GM12878 (cell line): Measurements from ENCODE around the gene KRTAP12-1. TPM values are rescaled to one million over a fixed set of nuclear protein-coding genes. Genes with fewer than 3 reads are reported as not detected.

Source experiments
- ATAC-seq: fragments of 200-7000 bp; cut with Tn5 transposase; 3 replicates; pipeline ENCODE4 v1.9.1; 2020; ENCODE audit warnings: mild to moderate bottlenecking, moderate library complexity
- BruUV-seq: library from RNA; stranded (reverse); fragments of 400-500 nt; replicated peaks from 2 replicates; lab custom pipeline; 2021; lab: Mats Ljungman, UMichigan
- CTCF ChIA-PET: fragments of 300-600 bp; sonication (Branson Sonifier 250); formaldehyde crosslinking; extraction: SDS; loops from one replicate; lab custom pipeline; 2021; ENCODE audit warnings: inconsistent platforms; lab: Yijun Ruan, JAX
- POLR2A ChIA-PET: fragments of 350-600 bp; formaldehyde crosslinking; extraction: SDS; loops from one replicate; lab custom pipeline; 2021; ENCODE audit warnings: inconsistent platforms; lab: Charles Lee
- RAD21 ChIA-PET: fragments of 300-600 bp; sonication (Branson Sonifier 250); formaldehyde crosslinking; loops from one replicate; lab custom pipeline; 2023; ENCODE audit warnings: antibody characterized with exemption; ENCODE audit not compliant: unreplicated experiment; lab: Charles Lee
- SMC1A ChIA-PET: fragments of 300-600 bp; sonication (Branson Sonifier 250); formaldehyde crosslinking; loops from one replicate; lab custom pipeline; 2023; ENCODE audit not compliant: unreplicated experiment, uncharacterized antibody; lab: Charles Lee
- DNase-seq: peaks from one replicate; pipeline ENCODE4 v3.0.0-alpha.2; 2011; ENCODE audit warnings: low read depth, low spot score
- FAIRE-seq: peaks from 3 replicates; lab custom pipeline; 2011; peaks lifted over from hg19 to GRCh38; lab: Jason Lieb, UNC
- H2AFZ ChIP-seq: 2 replicates; pipeline ENCODE4 v1.6.0; 2011; ENCODE audit warnings: low read depth, low read length, control low read depth; ENCODE audit not compliant: control insufficient read depth
- H3K27ac ChIP-seq: 2 replicates; pipeline ENCODE4 v1.5.1; 2011; ENCODE audit warnings: control low read depth; ENCODE audit not compliant: control insufficient read depth, insufficient read depth
- H3K27me3 ChIP-seq, 2 experiments: replicated peaks in 1 of 2; 2 replicates each; pipeline versions ENCODE4 v1.6.0 to v1.6.1; 2011; ENCODE audit warnings: low read length in 1 of 2; ENCODE audit not compliant: control insufficient read depth in 2 of 2, insufficient read depth in 2 of 2
- H3K36me3 ChIP-seq, 2 experiments: 2 replicates each; pipeline ENCODE4 v1.5.1; 2011; ENCODE audit warnings: low read length in 1 of 2; ENCODE audit not compliant: control insufficient read depth in 2 of 2, insufficient read depth in 2 of 2
- H3K4me1 ChIP-seq: 2 replicates; pipeline ENCODE4 v1.6.1; 2011; ENCODE audit warnings: mild to moderate bottlenecking, low read length, moderate library complexity, mixed read lengths; ENCODE audit not compliant: control insufficient read depth, insufficient read depth
- H3K4me2 ChIP-seq: 2 replicates; pipeline ENCODE4 v1.6.0; 2011; ENCODE audit warnings: control low read depth; ENCODE audit not compliant: control insufficient read depth, insufficient read depth
- H3K4me3 ChIP-seq: fragments of 200-600 bp; sonication (generic); 2 replicates; pipeline ENCODE4 v1.5.1; 2016
- H3K79me2 ChIP-seq: 2 replicates; pipeline ENCODE4 v1.6.0; 2011; ENCODE audit warnings: low read length; ENCODE audit not compliant: control insufficient read depth, insufficient read depth
- H3K9ac ChIP-seq: 2 replicates; pipeline ENCODE4 v1.8.0; 2011; ENCODE audit warnings: low read length, control low read depth, mixed read lengths; ENCODE audit not compliant: control insufficient read depth, insufficient read depth
- H3K9me3 ChIP-seq: replicated peaks from 3 replicates; pipeline ENCODE4 v1.5.1; 2011; ENCODE audit warnings: mild to moderate bottlenecking, low read length; ENCODE audit not compliant: control insufficient read depth, insufficient read depth
- H4K20me1 ChIP-seq: 2 replicates; pipeline ENCODE4 v1.6.0; 2011; ENCODE audit not compliant: control insufficient read depth, insufficient read depth
- BCLAF1 ChIP-seq: fragments of 450-650 bp; IDR thresholded peaks from 2 replicates; pipeline ENCODE4 v1.6.1; 2017; ENCODE audit warnings: antibody characterized with exemption, mild to moderate bottlenecking, moderate library complexity
- CTCF ChIP-seq, 3 experiments: IDR thresholded peaks in 2 of 3; conservative IDR thresholded peaks in 1 of 3; 2 replicates each; pipeline ENCODE4 v1.5.1; 2011; ENCODE audit warnings: low read depth in 3 of 3, low read length in 3 of 3, mild to moderate bottlenecking in 3 of 3, control low read depth in 2 of 3, moderate library complexity in 2 of 3, inconsistent platforms in 1 of 3, mixed read lengths in 1 of 3; ENCODE audit not compliant: control insufficient read depth in 2 of 3, insufficient read depth in 1 of 3; ENCODE audit errors: extremely low read depth in 1 of 3
- ESRRA ChIP-seq: IDR thresholded peaks from 2 replicates; pipeline ENCODE4 v1.6.1; 2012; ENCODE audit warnings: mild to moderate bottlenecking, low read length, improper control_type of control experiment
- EZH2 ChIP-seq: IDR thresholded peaks from 2 replicates; pipeline ENCODE4 v1.6.1; 2012; ENCODE audit warnings: low read depth, mild to moderate bottlenecking, control low read depth, inconsistent platforms, low read length, borderline replicate concordance; ENCODE audit not compliant: control insufficient read depth
- HCFC1 ChIP-seq: fragments of 150-350 bp; IDR thresholded peaks from 2 replicates; pipeline ENCODE4 v1.6.1; 2014; ENCODE audit warnings: low read length
- JUND ChIP-seq: IDR thresholded peaks from 2 replicates; pipeline ENCODE4 v1.6.1; 2012; ENCODE audit warnings: low read depth, mild to moderate bottlenecking, low read length, improper control_type of control experiment, moderate library complexity
- KLF5 ChIP-seq: fragments of 450-650 bp; IDR thresholded peaks from 2 replicates; pipeline ENCODE4 v1.6.1; 2014; ENCODE audit warnings: mild to moderate bottlenecking; ENCODE audit not compliant: partially characterized antibody
- MYB ChIP-seq: fragments of 150-350 bp; IDR thresholded peaks from 2 replicates; pipeline ENCODE4 v1.6.1; 2014; ENCODE audit warnings: mild to moderate bottlenecking, low read depth, low read length, borderline replicate concordance
- NFIC ChIP-seq: IDR thresholded peaks from 2 replicates; pipeline ENCODE4 v1.6.1; 2012; ENCODE audit warnings: low read depth, mild to moderate bottlenecking, inconsistent platforms, low read length, moderate library complexity
- POLR2A ChIP-seq: IDR thresholded peaks from 2 replicates; pipeline ENCODE4 v1.6.1; 2011; ENCODE audit warnings: low read depth, mild to moderate bottlenecking, low read length
- TARDBP ChIP-seq: IDR thresholded peaks from 2 replicates; pipeline ENCODE4 v1.6.1; 2016; ENCODE audit warnings: borderline replicate concordance
- TCF7 ChIP-seq: IDR thresholded peaks from 2 replicates; pipeline ENCODE4 v1.6.1; 2014; ENCODE audit warnings: antibody characterized with exemption, borderline replicate concordance
- ZNF274 ChIP-seq: IDR thresholded peaks from one replicate; pipeline ENCODE4 v1.8.0; 2011; ENCODE audit not compliant: insufficient read length, insufficient read depth
- WGBS: methylation state at CpG from one replicate; pipeline ENCODE4 v1.1.6; 2016; ENCODE audit warnings: low lambda C conversion rate; ENCODE audit not compliant: insufficient replicate concordance, insufficient coverage; ENCODE audit errors: missing lambda C conversion rate; 5-methylcytosine and 5-hydroxymethylcytosine counted together
- in situ Hi-C: fragments of 300-500 bp; cut with MboI; formaldehyde crosslinking; loops from 9 replicates; pipeline ENCODE4 v1.14.3; 2018; ENCODE audit warnings: mixed read lengths
- intact Hi-C: fragments of 100-400 bp; cut with micrococcal nuclease; formaldehyde crosslinking; loops from one replicate; pipeline ENCODE4 v1.14.2; 2022; ENCODE audit not compliant: unreplicated experiment
- polyA plus RNA-seq, 11 experiments: library from polyadenylated mRNA; depleted of rRNA in 4 of 11; unstranded in 6 of 11; stranded (reverse) in 5 of 11; fragments of >200 nt; fragmentation: Nextera tagmentation in 4 of 11; fragmentation: Illumina TruSeq in 1 of 11; extraction: Ambion mirVana in 4 of 11; extraction: Trizol in 1 of 11; gene quantifications; 1 replicate in 1 of 11; 2 replicates in 10 of 11; pipeline versions ENCODE4 v1.2.1 to v1.2.3, GENCODE V29; 2011 to 2016; ENCODE audit warnings: inconsistent platforms in 2 of 11, missing spikeins in 2 of 11, low read depth in 1 of 11
- total RNA-seq, 4 experiments: library from RNA; depleted of rRNA in 3 of 4; stranded (reverse); fragments of >200 nt in 3 of 4; fragmentation: Illumina TruSeq in 1 of 4; extraction: Trizol in 1 of 4; gene quantifications; 2 replicates each; pipeline versions ENCODE4 v1.2.1 to v1.2.3, GENCODE V29; 2013 to 2021
- TF ChIP-seq, protein P1 (sequence below): fragments of 150-350 bp; IDR thresholded peaks from 2 replicates; pipeline ENCODE4 v1.6.1; 2014; ENCODE audit warnings: mild to moderate bottlenecking, low read depth, low read length
- TF ChIP-seq, protein P2 (sequence below): fragments of 450-650 bp; formaldehyde crosslinking; IDR thresholded peaks from 2 replicates; pipeline ENCODE4 v1.4.0; 2022; ENCODE audit warnings: mild to moderate bottlenecking, moderate library complexity

KRTAP12-1 gene
- total and polyA plus RNA-seq, 10 of the 15 experiments (the other 5 are each of a cell fraction or from before 2014, with no cell fraction given): not detected

GRCh38 chr21:44702973-44703730 lies 21.2 kb upstream of the KRTAP12-1 start:
- DNase-seq: no peak
- no TSS peak for BruUV-seq
- peaks cover 2 to 3% of the 10 kb centered on the region in 2 experiments; a peak in 3 of 4 replicates for H3K27me3 ChIP-seq
- intact Hi-C loops (no loop called here), in situ Hi-C loops (no loop called here)
- H3K9me3 ChIP-seq: peaks cover 6% of the 10 kb centered on the region; the same call in 1 of the 3 replicates
- ATAC-seq: no peak
- no peak overlapping the region for H2AFZ ChIP-seq
- no peaks in the 10 kb centered on the region for H3K4me1 ChIP-seq
- SMC1A ChIA-PET: no interaction called here
- no peak overlapping the region for H3K9ac ChIP-seq
- H3K27ac ChIP-seq: no peak overlapping the region
- H3K4me2 ChIP-seq: no peak overlapping the region
- H4K20me1 ChIP-seq: no peaks in the 10 kb centered on the region
- POLR2A ChIA-PET: no interaction called here
- RAD21 ChIA-PET: no interaction called here
- H3K36me3 ChIP-seq: no peaks in the 10 kb centered on the region
- CTCF ChIA-PET: no interaction called here
- 33% methylated on average over 16 of the region's 16 CpGs for WGBS
- no peaks in the 10 kb centered on the region for H3K79me2 ChIP-seq
- FAIRE-seq: no peak
- H3K4me3 ChIP-seq: no peak overlapping the region
- TF ChIP-seq, protein P1, sequence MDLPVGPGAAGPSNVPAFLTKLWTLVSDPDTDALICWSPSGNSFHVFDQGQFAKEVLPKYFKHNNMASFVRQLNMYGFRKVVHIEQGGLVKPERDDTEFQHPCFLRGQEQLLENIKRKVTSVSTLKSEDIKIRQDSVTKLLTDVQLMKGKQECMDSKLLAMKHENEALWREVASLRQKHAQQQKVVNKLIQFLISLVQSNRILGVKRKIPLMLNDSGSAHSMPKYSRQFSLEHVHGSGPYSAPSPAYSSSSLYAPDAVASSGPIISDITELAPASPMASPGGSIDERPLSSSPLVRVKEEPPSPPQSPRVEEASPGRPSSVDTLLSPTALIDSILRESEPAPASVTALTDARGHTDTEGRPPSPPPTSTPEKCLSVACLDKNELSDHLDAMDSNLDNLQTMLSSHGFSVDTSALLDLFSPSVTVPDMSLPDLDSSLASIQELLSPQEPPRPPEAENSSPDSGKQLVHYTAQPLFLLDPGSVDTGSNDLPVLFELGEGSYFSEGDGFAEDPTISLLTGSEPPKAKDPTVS: no peak
- no peak for TF ChIP-seq BCLAF1
- TF ChIP-seq CTCF (IDR thresholded peaks at IDR 0.05 in 2 of 3, conservative IDR thresholded peaks at IDR 0.05 in 1 of 3; ENCODE audit: control insufficient read depth in 2 of 3, extremely low read depth in 1 of 3, insufficient read depth in 1 of 3, low read depth in 3 of 3, low read length in 3 of 3): no peak
- no peak for TF ChIP-seq MYB
- no peak for TF ChIP-seq KLF5
- TF ChIP-seq, protein P2, sequence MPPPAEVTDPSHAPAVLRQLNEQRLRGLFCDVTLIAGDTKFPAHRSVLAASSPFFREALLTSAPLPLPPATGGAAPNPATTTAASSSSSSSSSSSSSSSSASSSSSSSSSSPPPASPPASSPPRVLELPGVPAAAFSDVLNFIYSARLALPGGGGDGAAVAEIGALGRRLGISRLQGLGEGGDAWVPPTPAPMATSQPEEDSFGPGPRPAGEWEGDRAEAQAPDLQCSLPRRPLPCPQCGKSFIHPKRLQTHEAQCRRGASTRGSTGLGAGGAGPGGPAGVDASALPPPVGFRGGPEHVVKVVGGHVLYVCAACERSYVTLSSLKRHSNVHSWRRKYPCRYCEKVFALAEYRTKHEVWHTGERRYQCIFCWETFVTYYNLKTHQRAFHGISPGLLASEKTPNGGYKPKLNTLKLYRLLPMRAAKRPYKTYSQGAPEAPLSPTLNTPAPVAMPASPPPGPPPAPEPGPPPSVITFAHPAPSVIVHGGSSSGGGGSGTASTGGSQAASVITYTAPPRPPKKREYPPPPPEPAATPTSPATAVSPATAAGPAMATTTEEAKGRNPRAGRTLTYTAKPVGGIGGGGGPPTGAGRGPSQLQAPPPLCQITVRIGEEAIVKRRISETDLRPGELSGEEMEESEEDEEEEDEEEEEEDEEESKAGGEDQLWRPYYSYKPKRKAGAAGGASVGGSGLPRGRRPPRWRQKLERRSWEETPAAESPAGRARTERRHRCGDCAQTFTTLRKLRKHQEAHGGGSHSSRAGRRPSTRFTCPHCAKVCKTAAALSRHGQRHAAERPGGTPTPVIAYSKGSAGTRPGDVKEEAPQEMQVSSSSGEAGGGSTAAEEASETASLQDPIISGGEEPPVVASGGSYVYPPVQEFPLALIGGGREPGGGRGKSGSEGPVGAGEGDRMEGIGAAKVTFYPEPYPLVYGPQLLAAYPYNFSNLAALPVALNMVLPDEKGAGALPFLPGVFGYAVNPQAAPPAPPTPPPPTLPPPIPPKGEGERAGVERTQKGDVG (CRISPR knock-in tag): no peak
- no peak for TF ChIP-seq EZH2
- TF ChIP-seq HCFC1: no peak
- no peak for TF ChIP-seq JUND
- TF ChIP-seq TCF7: no peak
- TF ChIP-seq NFIC: no peak
- TF ChIP-seq POLR2A: no peak
- no peak for TF ChIP-seq TARDBP
- TF ChIP-seq ESRRA: no peak
- no peak for TF ChIP-seq ZNF274
